ENCODE measurements around the gene CREBBP.

GRCh38 chr16:3800019-3800418 is 80.5 kb downstream of the CREBBP start:
- no peak for TF ChIP-seq CTCF (IDR thresholded peaks at IDR 0.05)
- no peak for TF ChIP-seq POLR2A (IDR thresholded peaks at IDR 0.05)
- no peak for TF ChIP-seq POLR2AphosphoS5 (IDR thresholded peaks at IDR 0.05)

Data from suprapubic skin (tissue), 4 donors.